Muscle of arm (tissue), 12 donors: ENCODE measurements around the gene GABBR2. TPM values are rescaled to one million over a fixed set of nuclear protein-coding genes. Genes with fewer than 3 reads are reported as not detected.

Experiments used
- DNase-seq: peaks from one replicate; pipeline ENCODE4 v3.0.0-alpha.2; 2013
- polyA plus RNA-seq, 12 donors: library from polyadenylated mRNA; unstranded; fragments of 120-200 nt; gene quantifications; one replicate each; pipeline ENCODE4 v1.2.1, GENCODE V29; 2013; ENCODE audit not compliant: insufficient read length in 12 of 12

The GABBR2 gene
- polyA plus RNA-seq, 12 donors: 0.80 to 2.8 (median 1.4) TPM; not detected in 1

- DNase-seq: no peak
Measured at GRCh38 chr9:98370976-98371315, 337.8 kb downstream of the GABBR2 start.

- DNase-seq: no peak
Measured at GRCh38 chr9:98370300-98370975, 338.3 kb downstream of the GABBR2 start.

- no peak for DNase-seq
Measured at GRCh38 chr9:98369896-98370295, 338.8 kb downstream of the GABBR2 start.

GRCh38 chr9:98369471-98369870 lies 339.3 kb downstream of the GABBR2 start:
- DNase-seq: no peak

GRCh38 chr9:98369066-98369425 lies 339.7 kb downstream of the GABBR2 start:
- DNase-seq: no peak

- no peak for DNase-seq
Measured at GRCh38 chr9:98368366-98369065, 340.2 kb downstream of the GABBR2 start.

- no peak for DNase-seq
Measured at GRCh38 chr9:98367923-98368322, 340.8 kb downstream of the GABBR2 start.

- no peak for DNase-seq
Measured at GRCh38 chr9:98367371-98367900, 341.3 kb downstream of the GABBR2 start.

- no peak for DNase-seq
Measured at GRCh38 chr9:98365781-98366180, 343.0 kb downstream of the GABBR2 start.

GRCh38 chr9:98365227-98365669 lies 343.5 kb downstream of the GABBR2 start:
- DNase-seq: no peak

GRCh38 chr9:98364086-98364485 lies 344.6 kb downstream of the GABBR2 start:
- DNase-seq: no peak

- DNase-seq: no peak
Measured at GRCh38 chr9:98363644-98364043, 345.1 kb downstream of the GABBR2 start.

GRCh38 chr9:98362624-98363252 lies 346.0 kb downstream of the GABBR2 start:
- DNase-seq: no peak

- no peak for DNase-seq
Measured at GRCh38 chr9:98361645-98362044, 347.1 kb downstream of the GABBR2 start.

- no peak for DNase-seq
Measured at GRCh38 chr9:98360176-98360708, 348.5 kb downstream of the GABBR2 start.

GRCh38 chr9:98359569-98359968 lies 349.2 kb downstream of the GABBR2 start:
- no peak for DNase-seq

GRCh38 chr9:98357921-98358535 lies 350.7 kb downstream of the GABBR2 start:
- DNase-seq: no peak

- no peak for DNase-seq
Measured at GRCh38 chr9:98356953-98357690, 351.6 kb downstream of the GABBR2 start.

GRCh38 chr9:98356326-98356725 lies 352.4 kb downstream of the GABBR2 start:
- DNase-seq: no peak

- no peak for DNase-seq
Measured at GRCh38 chr9:98351370-98351769, 357.4 kb downstream of the GABBR2 start.

- no peak for DNase-seq
Measured at GRCh38 chr9:98347642-98348041, 361.1 kb downstream of the GABBR2 start.
